Measurements from ENCODE around the gene CFAP54. TPM values are rescaled to one million over a fixed set of nuclear protein-coding genes. Genes with fewer than 3 reads are reported as not detected.

Gene CFAP54
- total and polyA plus RNA-seq, 2 donors (not counting 1 experiment from before 2014, with no cell fraction given), result 0.93 to 7.1 TPM

GRCh38 chr12:96906498-96906848 lies 417.1 kb downstream of the CFAP54 start:
- TF ChIP-seq, protein P1, sequence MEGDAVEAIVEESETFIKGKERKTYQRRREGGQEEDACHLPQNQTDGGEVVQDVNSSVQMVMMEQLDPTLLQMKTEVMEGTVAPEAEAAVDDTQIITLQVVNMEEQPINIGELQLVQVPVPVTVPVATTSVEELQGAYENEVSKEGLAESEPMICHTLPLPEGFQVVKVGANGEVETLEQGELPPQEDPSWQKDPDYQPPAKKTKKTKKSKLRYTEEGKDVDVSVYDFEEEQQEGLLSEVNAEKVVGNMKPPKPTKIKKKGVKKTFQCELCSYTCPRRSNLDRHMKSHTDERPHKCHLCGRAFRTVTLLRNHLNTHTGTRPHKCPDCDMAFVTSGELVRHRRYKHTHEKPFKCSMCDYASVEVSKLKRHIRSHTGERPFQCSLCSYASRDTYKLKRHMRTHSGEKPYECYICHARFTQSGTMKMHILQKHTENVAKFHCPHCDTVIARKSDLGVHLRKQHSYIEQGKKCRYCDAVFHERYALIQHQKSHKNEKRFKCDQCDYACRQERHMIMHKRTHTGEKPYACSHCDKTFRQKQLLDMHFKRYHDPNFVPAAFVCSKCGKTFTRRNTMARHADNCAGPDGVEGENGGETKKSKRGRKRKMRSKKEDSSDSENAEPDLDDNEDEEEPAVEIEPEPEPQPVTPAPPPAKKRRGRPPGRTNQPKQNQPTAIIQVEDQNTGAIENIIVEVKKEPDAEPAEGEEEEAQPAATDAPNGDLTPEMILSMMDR (conservative IDR thresholded peaks at IDR 0.05 in 1 of 2, IDR thresholded peaks at IDR 0.05 in 1 of 2; ENCODE audit: low read depth in 1 of 2, low read length in 2 of 2), result no peak
- no peak for TF ChIP-seq EZH2 (IDR thresholded peaks at IDR 0.05; ENCODE audit: low read length, missing control alignments)
- DNase-seq (ENCODE audit: low read depth in 2 of 2), result no peak
- H3K79me2 ChIP-seq (ENCODE audit: control insufficient read depth, insufficient read depth, low read length), result peaks cover 16% of the 10 kb centered on the region

GRCh38 chr12:96906849-96907670 lies 417.7 kb downstream of the CFAP54 start, which contains the start of gene NEDD1:
TSS of gene NEDD1 (plus strand) at chr12:96907257. CDS start at chr12:96909760, 2,503 bp downstream.
- Histone ChIP-seq H3K9ac (ENCODE audit: insufficient read depth, low read length) (peak within 1 kb of the TSS; percentile 87), H3K4me2 (ENCODE audit: extremely low read depth, insufficient read depth, low read length) (peak within 1 kb of the TSS; percentile 94), H2AFZ (ENCODE audit: low read length) (peak within 1 kb of the TSS; percentile 100), H3K36me3 (ENCODE audit: control insufficient read depth, insufficient read depth, low read length) (no peaks in the 10 kb centered on the region), H4K20me1 (ENCODE audit: control insufficient read depth, extremely low read depth, insufficient read depth, low read length) (no peaks in the 10 kb centered on the region), H3K4me3 (replicated peaks in 1 of 4; ENCODE audit: control extremely low read depth in 1 of 4, insufficient read depth in 1 of 4, low read depth in 3 of 4, low read length in 4 of 4) (peak within 1 kb of the TSS; percentile 81 to 83 (median 81)), H3K79me2 (ENCODE audit: control insufficient read depth, insufficient read depth, low read length) (peaks cover 16% of the 10 kb centered on the region), H3K27me3 (ENCODE audit: control insufficient read depth, insufficient read depth, low read length) (no peaks in the 10 kb centered on the region), H3K27ac (ENCODE audit: insufficient read depth, low read length) (peak within 1 kb of the TSS; percentile 93), H3K9me3 (ENCODE audit: control insufficient read depth, insufficient read depth, low read depth, low read length) (no peaks in the 10 kb centered on the region), H3K4me1 (ENCODE audit: control insufficient read depth, extremely low read depth, insufficient read depth, low read length) (no peaks in the 10 kb centered on the region)
- peak; percentile 76 for DNase-seq (ENCODE audit: low read depth in 2 of 2)
- no peak for TF ChIP-seq EZH2 (IDR thresholded peaks at IDR 0.05; ENCODE audit: low read length, missing control alignments)
- TF ChIP-seq, protein P1 (conservative IDR thresholded peaks at IDR 0.05 in 1 of 2, IDR thresholded peaks at IDR 0.05 in 1 of 2; ENCODE audit: low read depth in 1 of 2, low read length in 2 of 2), result no peak

More at GRCh38 chr12:96906498-96906848, 417.1 kb downstream of the CFAP54 start:
- Histone ChIP-seq H2AFZ (ENCODE audit: low read length) (peak overlapping the region; percentile 100), H3K4me1 (ENCODE audit: control insufficient read depth, extremely low read depth, insufficient read depth, low read length) (no peaks in the 10 kb centered on the region), H3K4me2 (ENCODE audit: extremely low read depth, insufficient read depth, low read length) (peak overlapping the region; percentile 94), H3K4me3 (replicated peaks in 1 of 4; ENCODE audit: control extremely low read depth in 1 of 4, insufficient read depth in 1 of 4, low read depth in 3 of 4, low read length in 4 of 4) (peak overlapping the region; percentile 81 to 83 (median 81)), H3K27ac (ENCODE audit: insufficient read depth, low read length) (peak overlapping the region; percentile 93), H3K27me3 (ENCODE audit: control insufficient read depth, insufficient read depth, low read length) (no peaks in the 10 kb centered on the region), H3K9ac (ENCODE audit: insufficient read depth, low read length) (peak overlapping the region; percentile 87), H3K9me3 (ENCODE audit: control insufficient read depth, insufficient read depth, low read depth, low read length) (no peaks in the 10 kb centered on the region), H4K20me1 (ENCODE audit: control insufficient read depth, extremely low read depth, insufficient read depth, low read length) (no peaks in the 10 kb centered on the region), H3K36me3 (ENCODE audit: control insufficient read depth, insufficient read depth, low read length) (no peaks in the 10 kb centered on the region)

- no peaks in the 10 kb centered on the region for H3K27me3 ChIP-seq (ENCODE audit: control insufficient read depth, insufficient read depth, low read length)
- no peaks in the 10 kb centered on the region for H3K9me3 ChIP-seq (ENCODE audit: control insufficient read depth, insufficient read depth, low read depth, low read length)
- no peaks in the 10 kb centered on the region for H3K4me1 ChIP-seq (ENCODE audit: control insufficient read depth, extremely low read depth, insufficient read depth, low read length)
- H3K4me3 ChIP-seq (replicated peaks in 1 of 4; ENCODE audit: control extremely low read depth in 1 of 4, insufficient read depth in 1 of 4, low read depth in 3 of 4, low read length in 4 of 4), result peak overlapping the region; percentile 81 to 83 (median 81)
- peak overlapping the region; percentile 91 for H3K4me2 ChIP-seq (ENCODE audit: extremely low read depth, insufficient read depth, low read length)
- no peaks in the 10 kb centered on the region for H4K20me1 ChIP-seq (ENCODE audit: control insufficient read depth, extremely low read depth, insufficient read depth, low read length)
- TF ChIP-seq EZH2 (IDR thresholded peaks at IDR 0.05; ENCODE audit: low read length, missing control alignments), result no peak
- TF ChIP-seq, protein P1 (conservative IDR thresholded peaks at IDR 0.05 in 1 of 2, IDR thresholded peaks at IDR 0.05 in 1 of 2; ENCODE audit: low read depth in 1 of 2, low read length in 2 of 2), result no peak
- H3K79me2 ChIP-seq (ENCODE audit: control insufficient read depth, insufficient read depth, low read length), result peaks cover 16% of the 10 kb centered on the region
- peak overlapping the region; percentile 100 for H2AFZ ChIP-seq (ENCODE audit: low read length)
- H3K27ac ChIP-seq (ENCODE audit: insufficient read depth, low read length), result peak overlapping the region; percentile 93
- H3K36me3 ChIP-seq (ENCODE audit: control insufficient read depth, insufficient read depth, low read length), result no peaks in the 10 kb centered on the region
- peak; percentile 39 to 43 for DNase-seq (ENCODE audit: low read depth in 2 of 2)
- peak overlapping the region; percentile 87 for H3K9ac ChIP-seq (ENCODE audit: insufficient read depth, low read length)
Observed at GRCh38 chr12:96907671-96908422, 418.5 kb downstream of the CFAP54 start.

All from fibroblast of lung (primary cell).